ENCODE measurements around the gene RRAGB.

GRCh38 chrX:55714161-55714560 lies 3.4 kb upstream of the RRAGB start:
- no peak for TF ChIP-seq POLR2A (IDR thresholded peaks at IDR 0.05)
- TF ChIP-seq CTCF (IDR thresholded peaks at IDR 0.05) = no peak
